Gastroesophageal sphincter (tissue), 3 donors: ENCODE data around the gene EXPH5.

Source experiments
- CTCF ChIP-seq, 4 experiments: fragments of 200-600 bp in 2 of 4; fragments of 450-650 bp in 2 of 4; sonication (generic) in 1 of 4; IDR thresholded peaks; one replicate each; pipeline ENCODE4 v1.5.1; 2017 to 2019; ENCODE audit warnings: antibody characterized with exemption in 4 of 4, mild to moderate bottlenecking in 2 of 4, moderate library complexity in 2 of 4
- POLR2AphosphoS5 ChIP-seq: sonication (generic); formaldehyde crosslinking; IDR thresholded peaks from one replicate; pipeline ENCODE4 v1.6.1; 2017; ENCODE audit warnings: antibody characterized with exemption

GRCh38 chr11:108543316-108543964 is 50.1 kb downstream of the EXPH5 start:
- TF ChIP-seq CTCF (IDR thresholded peaks at IDR 0.05) (no peak), POLR2AphosphoS5 (no peak)
